C4-2B (cell line): Measurements from ENCODE around the gene OR6F1.

Experiments
- ZFX ChIP-seq: fragments of 450-650 bp; IDR thresholded peaks from 2 replicates; pipeline ENCODE4 v1.6.1; 2017
- TF ChIP-seq, protein P1 (sequence below): fragments of 450-650 bp; conservative IDR thresholded peaks from 2 replicates; pipeline ENCODE4 v1.5.1; 2017; ENCODE audit warnings: mild to moderate bottlenecking

DNA sequence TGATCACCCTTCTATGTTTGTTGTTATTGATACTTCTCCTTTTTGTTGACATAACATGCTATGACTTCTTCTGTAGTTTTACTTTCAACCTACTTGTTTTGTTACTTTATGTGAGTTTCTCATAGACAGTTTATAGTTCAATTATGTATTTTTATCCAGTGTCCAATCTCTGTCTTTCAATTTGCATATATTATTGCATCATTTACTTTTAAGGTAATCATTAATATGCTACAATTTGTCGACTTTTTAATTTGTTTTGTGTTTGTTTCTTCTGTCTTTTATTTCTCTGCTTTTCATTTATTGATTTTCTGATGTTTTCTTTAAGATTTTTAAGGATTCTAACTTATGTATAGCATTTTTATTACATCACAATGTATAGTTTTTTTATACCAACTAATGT is 47.2 kb downstream of the OR6F1 start:
- TF ChIP-seq, protein P1, sequence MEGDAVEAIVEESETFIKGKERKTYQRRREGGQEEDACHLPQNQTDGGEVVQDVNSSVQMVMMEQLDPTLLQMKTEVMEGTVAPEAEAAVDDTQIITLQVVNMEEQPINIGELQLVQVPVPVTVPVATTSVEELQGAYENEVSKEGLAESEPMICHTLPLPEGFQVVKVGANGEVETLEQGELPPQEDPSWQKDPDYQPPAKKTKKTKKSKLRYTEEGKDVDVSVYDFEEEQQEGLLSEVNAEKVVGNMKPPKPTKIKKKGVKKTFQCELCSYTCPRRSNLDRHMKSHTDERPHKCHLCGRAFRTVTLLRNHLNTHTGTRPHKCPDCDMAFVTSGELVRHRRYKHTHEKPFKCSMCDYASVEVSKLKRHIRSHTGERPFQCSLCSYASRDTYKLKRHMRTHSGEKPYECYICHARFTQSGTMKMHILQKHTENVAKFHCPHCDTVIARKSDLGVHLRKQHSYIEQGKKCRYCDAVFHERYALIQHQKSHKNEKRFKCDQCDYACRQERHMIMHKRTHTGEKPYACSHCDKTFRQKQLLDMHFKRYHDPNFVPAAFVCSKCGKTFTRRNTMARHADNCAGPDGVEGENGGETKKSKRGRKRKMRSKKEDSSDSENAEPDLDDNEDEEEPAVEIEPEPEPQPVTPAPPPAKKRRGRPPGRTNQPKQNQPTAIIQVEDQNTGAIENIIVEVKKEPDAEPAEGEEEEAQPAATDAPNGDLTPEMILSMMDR, result no peak
- no peak for TF ChIP-seq ZFX
